HG02571 (cell line): ENCODE data around the gene TNRC6B.

ENCODE experiments used
- ATAC-seq: cut with Tn5 transposase; IDR thresholded peaks from one replicate; pipeline ENCODE4 v1.9.1; 2021; ENCODE audit warnings: mild to moderate bottlenecking, moderate library complexity; ENCODE audit not compliant: unreplicated experiment

The TNRC6B gene

DNA sequence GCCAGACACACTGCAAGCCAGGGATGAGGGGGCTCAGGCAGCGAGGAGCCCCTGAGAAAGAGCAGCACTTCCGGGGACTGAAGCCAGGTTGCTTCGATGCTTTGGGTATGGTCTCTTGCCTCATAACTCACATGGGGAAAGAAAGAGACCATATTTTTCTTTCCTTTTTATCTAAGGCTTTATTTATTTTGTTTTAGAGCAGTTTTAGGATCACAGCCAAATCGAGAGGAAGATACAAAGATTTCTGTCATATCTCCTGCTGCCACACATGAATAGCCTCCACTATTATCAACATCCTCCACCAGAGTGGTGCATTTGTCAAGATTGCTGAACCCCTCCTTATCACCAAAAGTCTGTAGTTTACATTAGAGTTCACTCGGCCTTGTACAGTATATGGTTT lies 144.3 kb downstream of the TNRC6B start:
- ATAC-seq: no peak

DNA sequence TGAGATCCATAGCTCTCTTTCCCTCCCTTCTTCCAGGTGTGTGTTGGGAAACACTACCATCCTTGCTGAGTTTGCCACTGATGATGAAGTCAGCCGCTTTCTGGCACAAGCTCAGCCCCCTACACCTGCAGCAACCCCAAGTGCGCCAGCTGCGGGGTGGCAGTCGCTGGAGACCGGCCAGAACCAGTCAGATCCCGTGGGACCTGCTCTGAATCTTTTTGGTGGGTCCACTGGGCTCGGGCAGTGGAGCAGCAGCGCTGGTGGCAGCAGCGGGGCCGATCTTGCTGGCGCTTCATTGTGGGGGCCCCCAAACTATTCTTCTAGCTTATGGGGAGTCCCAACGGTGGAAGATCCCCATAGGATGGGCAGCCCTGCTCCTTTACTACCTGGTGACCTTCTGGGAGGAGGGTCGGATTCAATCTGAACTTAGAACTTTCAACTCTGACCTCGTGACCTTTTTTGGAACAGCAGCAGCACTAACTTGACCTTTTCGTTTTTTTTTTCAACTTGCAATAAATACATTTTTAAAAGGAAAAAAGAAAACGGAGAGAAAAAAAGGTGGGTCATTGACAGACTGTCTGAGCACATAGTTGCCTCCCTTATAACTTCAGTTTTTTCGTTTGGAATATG lies 145.2 kb downstream of the TNRC6B start:
- ATAC-seq: no peak

DNA sequence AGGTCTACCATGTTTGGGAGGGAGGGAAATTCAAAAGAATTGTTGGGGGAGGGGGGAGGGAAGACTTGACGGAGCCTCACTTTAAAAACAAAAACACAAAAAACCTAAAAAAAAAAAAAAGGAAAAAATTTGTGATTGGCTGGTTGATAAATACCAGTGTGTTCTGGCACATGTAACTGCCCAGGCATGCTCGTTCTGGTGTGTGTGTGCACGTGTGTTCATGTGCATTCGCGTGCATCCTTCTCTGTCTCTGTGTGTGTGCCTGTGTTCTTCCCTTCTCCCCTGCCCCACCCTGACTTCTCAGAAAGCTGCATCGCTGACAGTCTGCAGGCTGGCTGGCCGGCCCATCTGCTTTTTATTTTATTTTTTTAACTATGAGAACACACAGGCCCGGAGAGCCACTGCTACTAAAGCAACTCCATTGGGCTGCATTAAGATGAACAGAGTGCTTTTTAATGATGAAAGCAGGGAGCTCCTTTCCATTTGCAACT lies 146.0 kb downstream of the TNRC6B start:
- ATAC-seq: no peak

DNA sequence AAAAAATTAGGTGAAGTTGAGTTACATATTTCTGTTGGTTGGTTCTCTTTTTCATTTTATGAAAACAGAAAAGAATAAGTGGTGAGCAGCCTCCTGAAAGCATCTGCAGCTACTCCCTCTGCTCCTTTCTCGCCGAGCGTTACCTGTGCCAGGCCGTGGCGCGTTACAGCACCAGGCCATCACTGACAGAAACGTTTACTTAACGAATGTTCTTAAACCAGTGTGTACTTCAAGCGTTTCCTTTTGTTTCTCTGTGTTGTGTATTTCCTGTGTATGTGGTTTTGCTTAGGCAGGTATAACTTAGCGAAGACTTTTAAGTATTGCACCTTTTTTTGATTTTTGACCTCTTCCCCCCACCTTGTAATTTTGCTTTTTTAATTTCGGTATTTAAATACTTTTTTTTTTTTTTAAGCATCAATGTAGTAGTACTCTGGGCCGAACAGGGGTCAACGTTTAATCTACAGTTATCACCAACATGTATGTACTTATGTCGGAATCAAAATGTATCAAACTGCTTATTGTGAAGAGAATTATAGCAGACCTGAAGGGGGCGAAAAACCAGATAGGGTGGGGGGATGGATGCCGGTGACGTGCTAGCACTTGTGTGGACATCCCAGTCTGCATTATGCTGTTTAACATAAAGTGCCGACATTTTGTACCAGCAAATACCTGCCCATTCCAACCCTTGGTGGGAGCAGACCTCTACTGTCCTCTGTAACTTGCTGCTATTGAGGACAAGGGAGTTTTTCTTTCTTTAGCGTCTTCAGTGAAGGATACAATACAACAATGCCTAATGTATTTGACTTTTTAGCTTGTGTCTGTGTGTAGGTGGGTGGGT lies 147.0 kb downstream of the TNRC6B start:
- ATAC-seq: no peak

DNA sequence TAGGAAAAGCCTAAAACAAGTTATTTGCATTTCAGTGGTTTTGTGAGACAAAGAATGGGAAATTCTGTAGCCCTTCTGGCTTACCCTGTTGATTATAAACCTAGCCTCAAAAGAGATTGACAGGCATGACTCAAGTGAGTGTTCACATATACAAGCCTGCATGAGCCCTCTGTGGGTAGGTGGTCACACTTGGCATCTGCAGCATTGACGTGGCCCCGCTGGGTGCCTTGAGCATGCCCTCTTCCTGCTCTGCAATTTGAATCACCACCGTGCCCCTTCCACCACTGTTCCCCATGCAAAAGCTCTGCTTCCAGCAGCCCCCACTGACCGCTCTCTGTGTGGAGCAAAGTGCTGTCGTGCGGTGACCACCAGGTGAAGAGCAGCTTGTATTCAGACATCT lies 147.6 kb downstream of the TNRC6B start:
- ATAC-seq: no peak

DNA sequence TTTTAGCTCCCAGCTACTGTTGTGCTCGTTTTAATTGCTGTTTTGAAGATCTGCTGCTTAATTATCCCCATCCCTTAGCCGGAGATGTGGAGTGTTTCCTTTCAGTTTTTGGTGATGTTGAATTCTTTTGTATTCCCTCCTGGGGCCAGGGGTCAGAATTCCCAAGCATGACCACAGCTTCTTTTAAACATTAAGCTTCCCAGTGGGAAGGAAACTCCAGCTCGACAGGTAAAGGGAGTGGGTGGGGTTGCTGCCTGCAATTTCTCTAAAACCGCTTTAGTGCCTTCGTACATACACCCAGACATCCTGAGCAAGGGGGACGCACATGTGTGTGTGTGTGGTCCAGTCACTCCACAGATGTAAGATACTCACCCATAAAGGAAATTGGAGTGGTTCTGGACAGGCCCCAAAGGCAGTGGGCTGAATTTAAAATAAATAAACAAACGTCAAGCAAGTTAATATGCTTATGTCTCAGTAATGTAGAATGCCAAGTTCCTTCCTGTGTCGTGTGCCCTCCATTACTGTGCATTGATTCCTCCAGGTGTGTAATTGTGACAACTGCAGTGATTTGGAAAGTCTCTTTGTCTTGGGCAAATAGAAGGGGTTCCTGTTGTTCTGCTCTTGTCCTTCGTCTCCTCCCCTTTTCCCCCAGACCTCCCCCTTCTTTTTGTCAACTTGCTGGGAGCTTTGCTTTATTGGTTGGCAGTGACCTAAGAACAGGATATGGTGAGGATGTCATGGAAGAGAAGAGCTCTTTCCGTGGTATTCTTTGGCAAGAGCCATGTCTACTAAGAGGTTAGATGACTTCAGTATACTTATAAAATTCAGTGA lies 149.4 kb downstream of the TNRC6B start:
- ATAC-seq: no peak

DNA sequence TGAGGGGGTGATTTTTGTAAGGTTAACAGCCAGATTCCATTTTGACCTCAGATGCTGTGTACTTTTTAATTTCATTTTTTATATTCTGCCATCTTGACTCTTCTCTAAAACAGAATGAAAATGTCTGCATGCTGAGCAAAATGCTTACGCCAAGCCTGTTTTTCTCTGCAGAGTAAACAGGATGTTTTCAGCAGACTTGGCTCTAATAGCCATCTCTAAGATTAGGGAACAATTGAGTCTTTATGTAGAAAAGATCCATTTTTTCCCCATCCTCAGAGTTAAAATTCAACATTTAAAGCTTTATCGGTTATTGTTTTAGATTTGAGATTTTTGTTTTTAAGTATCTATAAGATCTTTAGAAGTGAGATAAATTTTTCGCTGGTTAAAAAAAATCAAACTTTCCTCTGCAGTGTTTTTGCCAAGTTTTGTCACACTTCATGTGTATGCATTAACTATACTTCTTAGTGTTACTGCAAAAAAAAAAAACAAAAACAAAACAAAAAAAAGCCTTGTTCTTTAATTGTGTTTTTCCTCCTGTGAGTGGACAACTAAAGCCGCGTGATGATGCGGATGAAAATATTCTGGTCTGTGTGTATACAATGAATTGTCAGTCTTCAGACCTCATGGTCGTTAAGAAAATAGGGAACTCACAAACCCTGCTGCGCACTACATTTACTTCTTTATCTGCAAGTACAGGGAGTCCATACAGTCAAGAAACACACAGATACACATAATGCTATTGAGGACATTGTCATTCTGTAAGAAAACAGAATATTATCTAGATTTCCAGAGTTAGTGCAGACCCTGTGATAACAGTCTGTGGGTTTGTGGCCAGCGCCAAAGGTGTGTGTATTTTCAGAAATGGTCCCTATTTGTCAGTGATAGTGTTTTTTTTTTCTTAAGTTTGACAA lies 151.1 kb downstream of the TNRC6B start:
- ATAC-seq: no peak

DNA sequence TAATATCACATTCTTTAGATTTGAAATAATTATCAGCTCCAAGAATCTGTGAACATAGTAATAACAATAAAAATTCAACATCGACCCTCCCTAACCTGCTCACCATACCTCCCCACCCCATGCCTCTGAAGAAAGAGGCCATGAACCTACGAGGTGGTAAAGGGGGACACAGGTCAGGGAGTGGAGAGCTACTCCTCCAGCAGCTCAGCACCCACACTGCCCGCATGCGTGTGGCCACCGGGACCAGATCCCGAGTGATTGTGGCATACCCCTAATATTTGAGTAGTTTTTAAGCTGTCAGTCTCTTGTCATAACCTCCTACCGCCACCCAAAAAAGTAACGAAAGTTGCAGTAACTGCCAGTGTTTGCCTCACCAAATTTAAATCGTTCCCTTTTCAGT lies 151.7 kb downstream of the TNRC6B start:
- ATAC-seq: no peak

DNA sequence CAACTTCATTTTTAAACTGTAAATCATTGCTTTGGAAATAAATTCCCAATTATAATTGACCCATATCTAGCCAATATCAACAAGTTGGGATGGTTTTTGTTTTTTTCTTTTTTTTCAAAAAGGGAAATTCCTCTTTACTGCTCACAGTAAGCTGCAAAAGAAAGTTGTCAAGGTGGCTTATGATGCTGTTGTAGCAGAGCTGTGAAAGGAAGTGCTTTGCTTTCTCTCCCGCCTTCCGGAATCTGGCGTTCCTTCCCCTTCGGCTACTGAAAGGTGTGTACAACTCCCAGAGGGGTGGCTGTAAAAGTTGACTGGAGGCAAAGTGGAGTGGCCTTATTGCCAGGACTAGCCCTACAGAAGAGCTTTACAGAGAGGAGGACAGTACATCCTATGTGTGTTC lies 152.4 kb downstream of the TNRC6B start:
- no peak for ATAC-seq

DNA sequence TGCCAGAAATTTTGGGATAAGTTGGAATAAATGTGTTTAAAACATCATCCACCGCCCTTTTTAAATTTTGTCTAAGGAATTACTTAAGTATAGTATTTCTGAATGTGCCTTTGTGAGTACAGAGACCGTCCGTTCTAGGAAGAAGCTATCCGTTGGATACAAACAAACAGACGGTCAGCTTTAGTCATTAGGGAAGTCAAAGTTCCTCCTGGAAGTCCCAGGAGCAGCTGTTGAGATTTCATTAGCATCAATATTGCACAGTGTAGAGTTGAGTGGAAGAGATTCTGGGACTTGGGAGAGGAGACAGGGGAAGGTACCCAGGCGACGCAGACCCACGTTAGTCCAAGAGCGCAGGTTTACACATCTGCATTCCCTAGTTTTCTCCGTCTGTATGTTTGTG lies 152.9 kb downstream of the TNRC6B start:
- ATAC-seq: no peak

DNA sequence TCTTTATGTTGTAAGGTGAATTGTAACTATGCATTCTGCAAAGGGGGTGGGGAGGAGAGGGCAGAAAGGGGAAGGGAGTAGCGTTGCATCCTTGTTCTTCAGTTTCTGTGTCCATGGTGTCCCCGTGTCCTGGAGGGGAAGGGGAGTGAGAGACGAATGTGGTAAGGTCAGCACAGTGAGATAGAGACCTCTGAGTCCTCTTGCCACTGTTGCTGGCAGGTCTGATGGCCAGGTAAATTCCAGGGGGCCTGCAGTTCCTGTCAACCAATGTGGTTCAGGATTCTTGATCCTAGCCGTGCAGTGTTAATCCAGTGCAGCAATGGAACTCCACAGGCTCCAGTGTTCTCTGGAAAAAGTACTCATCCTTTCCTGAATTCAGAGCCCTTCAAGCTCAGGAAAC lies 154.0 kb downstream of the TNRC6B start:
- no peak for ATAC-seq

DNA sequence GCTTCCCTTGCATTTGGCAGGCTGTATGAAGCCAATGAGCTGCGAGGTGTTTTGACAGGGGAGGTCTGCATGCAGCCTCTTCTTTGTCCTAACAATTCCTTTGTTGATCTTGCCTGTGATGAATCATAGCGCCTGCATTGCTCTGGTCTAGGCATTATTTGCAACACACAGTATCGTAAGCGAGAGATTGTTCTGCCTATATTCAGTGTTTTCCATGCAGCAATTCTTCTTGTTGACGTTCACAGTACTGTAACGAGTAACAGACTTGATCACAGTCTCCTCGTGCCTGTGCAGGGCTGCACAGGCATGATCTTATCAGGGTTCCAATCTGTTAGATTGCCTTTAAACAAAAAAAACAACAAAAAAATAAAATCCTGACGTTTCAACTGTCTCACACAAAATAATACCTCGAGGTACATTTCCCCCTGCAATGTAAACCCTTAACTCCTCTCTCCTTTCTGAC lies 154.6 kb downstream of the TNRC6B start:
- ATAC-seq: no peak

DNA sequence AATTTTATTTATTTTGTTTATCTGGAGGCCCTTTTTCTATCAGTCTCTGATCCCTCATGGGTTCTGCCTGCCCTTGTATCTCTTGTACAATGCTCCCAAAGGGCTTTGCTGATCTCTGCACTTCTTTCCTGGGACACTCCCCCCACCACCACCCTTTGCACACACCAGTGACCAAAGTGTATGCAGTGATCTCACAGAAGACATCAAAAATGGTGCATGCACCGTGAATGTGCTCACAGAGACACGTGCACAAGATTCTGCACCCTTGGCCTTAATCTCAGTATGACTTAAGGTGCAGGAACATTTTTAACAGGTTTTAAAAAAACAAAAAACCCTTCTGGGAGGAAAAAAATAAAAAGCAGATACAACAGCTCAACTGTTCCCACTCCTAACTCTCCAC lies 156.3 kb downstream of the TNRC6B start:
- ATAC-seq: no peak

DNA sequence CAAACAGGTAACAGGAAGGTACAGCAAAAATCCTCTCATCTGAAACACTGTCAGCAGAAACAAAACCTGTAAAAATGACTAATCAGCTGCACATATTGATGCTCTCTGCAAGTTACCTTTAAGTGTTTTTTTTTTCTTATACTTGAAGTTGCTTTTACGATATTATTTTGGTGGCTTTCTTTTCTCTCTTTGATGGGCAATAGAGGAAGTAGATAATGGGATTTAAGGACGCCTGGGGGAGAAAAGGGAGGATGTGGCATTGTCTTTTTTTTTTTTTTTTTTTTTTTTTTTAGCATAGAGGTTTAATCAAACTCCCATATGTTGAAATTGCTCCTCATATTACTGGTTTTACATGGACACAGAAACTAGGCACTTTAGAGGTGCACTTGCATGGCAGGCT lies 157.2 kb downstream of the TNRC6B start:
- ATAC-seq: no peak

DNA sequence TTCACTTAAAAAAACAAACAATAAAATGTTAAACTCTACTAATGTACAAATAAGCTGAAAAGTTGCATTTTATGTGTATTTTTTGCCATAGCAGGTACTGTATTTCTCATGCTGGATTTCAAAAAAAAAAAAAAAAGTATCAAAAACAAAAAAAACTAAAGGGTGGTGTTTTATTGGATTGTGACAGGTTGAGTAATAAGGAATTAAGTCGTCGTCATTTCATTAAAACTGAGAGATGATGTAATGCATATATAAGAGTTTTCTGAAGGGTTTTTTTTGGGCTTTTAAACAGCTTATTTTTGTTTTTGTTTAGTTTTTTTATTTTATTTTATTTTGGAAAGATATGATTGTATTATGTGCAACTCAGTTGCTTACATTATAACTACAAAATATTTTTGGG lies 157.6 kb downstream of the TNRC6B start:
- ATAC-seq: no peak

DNA sequence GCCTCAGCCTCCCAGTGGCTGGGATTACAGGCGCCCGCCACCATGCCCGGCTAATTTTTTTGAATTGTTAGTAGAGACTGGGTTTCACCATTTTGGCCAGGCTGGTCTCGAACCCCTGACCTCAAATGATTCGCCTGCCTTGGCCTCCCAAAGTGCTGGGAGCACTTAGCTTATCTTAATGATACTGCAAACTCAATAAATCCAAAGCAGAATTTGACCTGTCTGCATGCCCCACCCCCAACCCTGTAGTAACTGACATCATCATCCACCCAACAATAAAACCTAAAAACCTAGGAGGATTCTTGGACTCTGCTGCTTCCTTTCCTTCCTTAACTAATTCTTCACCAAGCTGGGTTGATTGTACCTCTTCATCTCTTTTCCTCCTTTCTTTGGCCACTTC lies 162.3 kb downstream of the TNRC6B start:
- ATAC-seq: no peak

DNA sequence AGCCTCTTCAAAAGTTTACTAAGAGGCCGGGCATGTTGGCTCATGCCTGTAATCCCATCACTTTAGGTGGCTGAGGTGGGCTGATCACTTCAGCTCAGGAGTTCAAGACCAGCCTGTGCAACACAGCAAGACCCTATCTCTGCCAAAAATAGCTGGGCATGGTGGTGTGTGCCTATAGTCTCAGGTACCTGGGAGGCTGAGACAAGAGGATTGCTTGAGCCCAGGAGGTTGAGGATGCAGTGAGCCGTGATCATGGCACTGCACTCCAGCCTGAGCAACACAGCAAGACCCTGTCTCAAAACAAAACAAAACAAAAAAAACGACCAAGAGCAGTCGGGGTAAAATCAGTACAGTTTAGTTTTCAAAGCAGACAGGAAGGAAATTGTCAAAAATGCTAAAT lies 163.9 kb downstream of the TNRC6B start:
- ATAC-seq: no peak

DNA sequence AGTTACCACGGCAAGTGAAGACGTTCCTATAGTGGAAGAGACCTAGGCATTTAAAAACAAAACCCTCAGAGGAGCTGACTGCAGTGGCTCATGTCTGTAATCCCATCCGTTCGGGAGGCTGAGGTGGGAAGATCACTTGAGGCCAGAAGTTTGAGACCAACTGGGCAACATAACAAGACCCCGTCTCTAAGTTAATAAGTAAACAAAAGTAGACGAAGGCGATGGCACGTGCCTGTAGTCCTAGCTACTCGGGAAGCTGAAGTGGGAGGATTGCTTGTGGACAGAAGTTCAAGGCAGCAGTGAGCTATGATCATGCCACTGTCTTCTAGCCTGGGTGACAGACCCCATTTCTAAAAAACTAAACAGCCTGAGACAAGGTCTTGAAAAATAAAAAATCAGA lies 164.8 kb downstream of the TNRC6B start:
- no peak for ATAC-seq

DNA sequence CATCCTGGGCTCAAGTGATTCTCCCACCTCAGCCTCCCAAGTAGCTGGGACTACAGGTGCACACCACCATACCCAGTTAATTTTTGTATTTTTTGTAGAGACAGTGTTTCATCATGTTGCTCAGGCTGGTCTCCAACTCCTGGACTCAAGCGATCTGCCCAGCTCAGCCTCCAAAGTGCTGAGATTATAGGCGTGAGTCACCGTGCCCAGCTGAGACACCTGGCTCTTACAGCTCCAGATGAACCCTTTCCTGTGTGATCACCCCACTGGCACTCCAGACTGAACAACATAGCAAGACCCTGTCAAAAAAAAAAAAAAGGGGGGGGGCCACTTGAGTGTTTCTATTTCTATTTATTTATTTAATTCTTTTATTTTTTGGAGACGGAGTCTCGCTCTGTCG lies 167.5 kb downstream of the TNRC6B start:
- no peak for ATAC-seq

DNA sequence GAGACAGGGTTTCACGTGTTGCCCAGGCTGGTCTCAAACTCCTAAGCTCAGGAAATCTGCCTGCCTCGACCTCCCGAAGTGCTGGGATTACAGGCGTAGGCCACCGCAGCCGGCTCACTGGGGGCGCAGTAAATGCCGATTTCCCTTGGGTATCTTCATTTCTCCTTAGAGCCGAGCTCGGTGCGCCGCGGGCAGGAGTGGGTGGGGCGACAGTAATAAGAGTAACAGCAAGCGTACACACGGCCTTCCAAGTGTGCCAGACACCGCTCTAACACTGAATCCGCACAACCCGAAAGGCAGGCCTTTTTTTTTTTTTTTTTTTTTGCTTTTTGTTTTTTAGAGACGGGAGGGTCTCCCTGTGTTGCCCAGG lies 168.1 kb downstream of the TNRC6B start:
- ATAC-seq: peak; percentile 8
